Stimulated activated CD4-positive, alpha-beta T cell treated with anti-CD3 and anti-CD28 coated beads, Interleukin-4, amount 100 ng/mL, for 24 hours (primary cell): ENCODE measurements around the gene SLC38A5.
"Not testable (repeated sequence)": the region's sequence is repeated elsewhere in the genome, so short reads cannot be mapped to it uniquely, and the experiment has no call there.

Experiments
- DNase-seq: peaks from one replicate; pipeline ENCODE4 v3.0.0-alpha.2; 2020

Gene SLC38A5

GRCh38 chrX:48467281-48467761 lies 2.7 kb downstream of the SLC38A5 start:
- no peak for DNase-seq

GRCh38 chrX:48466696-48467095 lies 3.4 kb downstream of the SLC38A5 start:
- DNase-seq, result peak; percentile 33

GRCh38 chrX:48465336-48465933 lies 4.6 kb downstream of the SLC38A5 start:
- no peak for DNase-seq

GRCh38 chrX:48461830-48462229 lies 8.2 kb downstream of the SLC38A5 start:
- no peak for DNase-seq

GRCh38 chrX:48460606-48461005 lies 9.5 kb downstream of the SLC38A5 start:
- no peak for DNase-seq

- DNase-seq, result no peak
Observed at GRCh38 chrX:48460031-48460430, 10.0 kb downstream of the SLC38A5 start.

- DNase-seq, result no peak
Observed at GRCh38 chrX:48459483-48459882, 10.6 kb downstream of the SLC38A5 start.

GRCh38 chrX:48458711-48459110 lies 11.3 kb downstream of the SLC38A5 start:
- no peak for DNase-seq

GRCh38 chrX:48456628-48457331 lies 13.3 kb downstream of the SLC38A5 start:
- DNase-seq, result no peak

GRCh38 chrX:48451708-48452107 lies 18.4 kb downstream of the SLC38A5 start:
- DNase-seq, result no peak

- no peak for DNase-seq
Observed at GRCh38 chrX:48450076-48450475, 20.0 kb downstream of the SLC38A5 start.

GRCh38 chrX:48447201-48447600 lies 22.9 kb downstream of the SLC38A5 start:
- DNase-seq, result not testable (repeated sequence)

GRCh38 chrX:48433713-48434112 lies 36.3 kb downstream of the SLC38A5 start:
- not testable (repeated sequence) for DNase-seq

- not testable (repeated sequence) for DNase-seq
Observed at GRCh38 chrX:48430166-48430565, 39.9 kb downstream of the SLC38A5 start.

GRCh38 chrX:48429606-48430005 lies 40.5 kb downstream of the SLC38A5 start:
- DNase-seq, result not testable (repeated sequence)

GRCh38 chrX:48427027-48427716 lies 42.9 kb downstream of the SLC38A5 start:
- not testable (repeated sequence) for DNase-seq

GRCh38 chrX:48411860-48412259 lies 58.2 kb downstream of the SLC38A5 start, which contains the start of gene SSX4B:
SSX4B (minus strand) TSS chrX:48411960; CDS start chrX:48411372, 588 bp downstream.
- DNase-seq, result not testable (repeated sequence)
